ENCODE measurements around the gene CDHR5.
"Not testable (repeated sequence)": the region's sequence is repeated elsewhere in the genome, so short reads cannot be mapped to it uniquely, and the experiment has no call there.

Gene CDHR5

GRCh38 chr11:624705-625635, at the start of gene CDHR5:
Gene CDHR5 (minus strand): TSS chr11:624955. CDS start chr11:624902, 53 bp downstream.
- DNase-seq: no peak

- DNase-seq: no peak
Measured at GRCh38 chr11:674406-674805, 49.7 kb upstream of the CDHR5 start.

- no peak for DNase-seq
Measured at GRCh38 chr11:673866-674265, 49.1 kb upstream of the CDHR5 start.

- DNase-seq: no peak
Measured at GRCh38 chr11:665704-666281, 41.0 kb upstream of the CDHR5 start.

- DNase-seq: no peak
Measured at GRCh38 chr11:665062-665703, 40.4 kb upstream of the CDHR5 start.

- no peak for DNase-seq
Measured at GRCh38 chr11:662689-663274, 38.0 kb upstream of the CDHR5 start.

GRCh38 chr11:660681-661444, 36.1 kb upstream of the CDHR5 start:
- no peak for DNase-seq

- no peak for DNase-seq
Measured at GRCh38 chr11:660281-660680, 35.5 kb upstream of the CDHR5 start.

- DNase-seq: no peak
Measured at GRCh38 chr11:659532-660085, 34.9 kb upstream of the CDHR5 start.

- DNase-seq: no peak
Measured at GRCh38 chr11:657691-658126, 33.0 kb upstream of the CDHR5 start.

GRCh38 chr11:656866-657265, 32.1 kb upstream of the CDHR5 start:
- no peak for DNase-seq

- DNase-seq: no peak
Measured at GRCh38 chr11:656426-656825, 31.7 kb upstream of the CDHR5 start.

- no peak for DNase-seq
Measured at GRCh38 chr11:655036-655726, 30.4 kb upstream of the CDHR5 start.

- not testable (repeated sequence) for DNase-seq
Measured at GRCh38 chr11:654444-654843, 29.7 kb upstream of the CDHR5 start.

GRCh38 chr11:653837-654236, 29.1 kb upstream of the CDHR5 start:
- DNase-seq: no peak

GRCh38 chr11:653136-653535, 28.4 kb upstream of the CDHR5 start:
- DNase-seq: not testable (repeated sequence)

GRCh38 chr11:650482-650881, 25.7 kb upstream of the CDHR5 start:
- DNase-seq: no peak

- DNase-seq: not testable (repeated sequence)
Measured at GRCh38 chr11:647672-648158, 23.0 kb upstream of the CDHR5 start.

- DNase-seq: no peak
Measured at GRCh38 chr11:646214-646613, 21.5 kb upstream of the CDHR5 start.

- DNase-seq: no peak
Measured at GRCh38 chr11:645536-645935, 20.8 kb upstream of the CDHR5 start.
